H1 (cell line): ENCODE measurements around the gene NME4. TPM values are rescaled to one million over a fixed set of nuclear protein-coding genes. Genes with fewer than 3 reads are reported as not detected.
"Not testable (repeated sequence)": the region's sequence is repeated elsewhere in the genome, so short reads cannot be mapped to it uniquely, and the experiment has no call there.

Experiments used
- CTCF ChIA-PET: fragments of 300-600 bp; sonication (Branson Sonifier 250); formaldehyde crosslinking; loops from one replicate; lab custom pipeline; 2021; ENCODE audit not compliant: partially characterized antibody; lab: Charles Lee
- POLR2A ChIA-PET: fragments of 300-600 bp; sonication (Branson Sonifier 250); formaldehyde crosslinking; loops from one replicate; lab custom pipeline; 2021; ENCODE audit warnings: inconsistent platforms; ENCODE audit not compliant: partially characterized antibody; lab: Charles Lee
- DNase-seq, 2 experiments: peaks; one replicate each; pipeline versions ENCODE4 v3.0.0 to v3.0.0-alpha.2; 2010 to 2022; ENCODE audit warnings: low spot score in 2 of 2, low read depth in 1 of 2, mixed read lengths in 1 of 2
- FAIRE-seq: peaks from 2 replicates; lab custom pipeline; 2011; peaks lifted over from hg19 to GRCh38; lab: Jason Lieb, UNC
- H2AFZ ChIP-seq: 2 replicates; pipeline ENCODE4 v1.8.1; 2012; ENCODE audit warnings: low read length, inconsistent platforms
- H2AK5ac ChIP-seq: 2 replicates; pipeline ENCODE4 v1.6.1; 2013; ENCODE audit warnings: low read depth, low read length
- H2BK120ac ChIP-seq: replicated peaks from 2 replicates; pipeline ENCODE3; 2013; ENCODE audit warnings: low read depth, low read length, inconsistent platforms
- H2BK12ac ChIP-seq: 2 replicates; pipeline ENCODE4 v1.6.1; 2013; ENCODE audit warnings: low read depth, low read length
- H2BK15ac ChIP-seq: 2 replicates; pipeline ENCODE4 v1.6.1; 2013; ENCODE audit warnings: low read length
- H2BK20ac ChIP-seq: 2 replicates; pipeline ENCODE4 v1.6.1; 2013; ENCODE audit warnings: low read length
- H2BK5ac ChIP-seq: 2 replicates; pipeline ENCODE4 v1.6.1; 2013; ENCODE audit warnings: low read depth, low read length
- H3K14ac ChIP-seq: 2 replicates; pipeline ENCODE4 v1.6.1; 2013; ENCODE audit warnings: inconsistent platforms; ENCODE audit not compliant: insufficient read length
- H3K18ac ChIP-seq: 2 replicates; pipeline ENCODE4 v1.6.1; 2013; ENCODE audit warnings: low read length; ENCODE audit errors: extremely low read depth
- H3K23ac ChIP-seq: 2 replicates; pipeline ENCODE4 v1.6.1; 2013; ENCODE audit warnings: inconsistent platforms; ENCODE audit not compliant: insufficient read length
- H3K23me2 ChIP-seq: 2 replicates; pipeline ENCODE4 v1.6.1; 2013; ENCODE audit warnings: low read depth, low read length
- H3K27ac ChIP-seq: 2 replicates; pipeline ENCODE4 v1.6.1; 2011; ENCODE audit warnings: low read depth, low read length, inconsistent platforms
- H3K27me3 ChIP-seq, 4 experiments: replicated peaks in 1 of 4; 1 replicate in 1 of 4; 2 replicates in 3 of 4; pipeline versions ENCODE4 v1.6.1 to v1.8.1; 2011 to 2013; ENCODE audit warnings: low read length in 3 of 4, mild to moderate bottlenecking in 3 of 4, inconsistent platforms in 2 of 4, mixed read lengths in 2 of 4, moderate library complexity in 1 of 4; ENCODE audit not compliant: control insufficient read depth in 3 of 4, insufficient read depth in 3 of 4; ENCODE audit errors: extremely low read depth in 1 of 4
- H3K36me3 ChIP-seq, 4 experiments: 2 replicates each; pipeline versions ENCODE4 v1.6.1 to v1.8.1; 2011 to 2013; ENCODE audit warnings: mild to moderate bottlenecking in 4 of 4, low read length in 3 of 4, moderate library complexity in 2 of 4, control low read depth in 1 of 4, inconsistent platforms in 1 of 4; ENCODE audit not compliant: insufficient read depth in 4 of 4, control insufficient read depth in 2 of 4
- H3K4ac ChIP-seq: replicated peaks from 2 replicates; pipeline ENCODE3; 2013; ENCODE audit warnings: low read length, low read depth, mixed read lengths, inconsistent platforms; ENCODE audit not compliant: insufficient read length
- H3K4me1 ChIP-seq, 4 experiments: replicated peaks in 1 of 4; 1 replicate in 1 of 4; 2 replicates in 3 of 4; pipeline versions ENCODE4 v1.6.1 to v1.8.1; 2011 to 2013; ENCODE audit warnings: low read length in 3 of 4, inconsistent platforms in 2 of 4, mixed read lengths in 1 of 4; ENCODE audit not compliant: insufficient read depth in 4 of 4, control insufficient read depth in 3 of 4
- H3K4me2 ChIP-seq, 2 experiments: 2 replicates each; pipeline versions ENCODE4 v1.6.1 to v1.8.1; 2011 to 2013; ENCODE audit warnings: low read depth in 2 of 2, low read length in 2 of 2, control low read depth in 1 of 2, inconsistent platforms in 1 of 2, mild to moderate bottlenecking in 1 of 2; ENCODE audit not compliant: insufficient read depth in 1 of 2
- H3K4me3 ChIP-seq, 4 experiments: fragments of 200-600, 300-600 bp in 1 of 4; sonication (generic), shearing (Covaris generic), sonication (Bioruptor Twin) in 1 of 4; 2 replicates each; pipeline versions ENCODE4 v1.5.1 to v1.8.1; 2011 to 2016; ENCODE audit warnings: low read length in 4 of 4, low read depth in 3 of 4, control low read depth in 2 of 4, inconsistent platforms in 2 of 4, mild to moderate bottlenecking in 2 of 4, mixed read lengths in 1 of 4, moderate library complexity in 1 of 4; ENCODE audit not compliant: insufficient read depth in 2 of 4; ENCODE audit errors: extremely low read depth in 1 of 4
- H3K56ac ChIP-seq: replicated peaks from 2 replicates; pipeline ENCODE3; 2013; ENCODE audit warnings: low read depth, mild to moderate bottlenecking, mixed read lengths, low read length, inconsistent platforms; ENCODE audit not compliant: insufficient read length
- H3K79me1 ChIP-seq: 2 replicates; pipeline ENCODE4 v1.6.1; 2013; ENCODE audit warnings: low read depth, low read length, control low read depth
- H3K79me2 ChIP-seq, 2 experiments: 2 replicates each; pipeline versions ENCODE4 v1.6.1 to v1.8.1; 2012 to 2013; ENCODE audit warnings: low read length in 2 of 2, mild to moderate bottlenecking in 2 of 2, inconsistent platforms in 1 of 2; ENCODE audit not compliant: insufficient read depth in 2 of 2, control insufficient read depth in 1 of 2
- H3K9ac ChIP-seq, 4 experiments: replicated peaks in 1 of 4; 1 replicate in 1 of 4; 2 replicates in 3 of 4; pipeline versions ENCODE4 v1.6.1 to v1.8.1; 2011 to 2013; ENCODE audit warnings: low read depth in 3 of 4, low read length in 3 of 4, control low read depth in 2 of 4, mild to moderate bottlenecking in 2 of 4, moderate library complexity in 2 of 4, inconsistent platforms in 1 of 4; ENCODE audit errors: extremely low read depth in 1 of 4
- H3K9me3 ChIP-seq, 2 experiments: 2 replicates each; pipeline versions ENCODE4 v1.6.1 to v1.8.1; 2012 to 2013; ENCODE audit warnings: mild to moderate bottlenecking in 2 of 2, moderate library complexity in 2 of 2, control low read depth in 1 of 2, inconsistent platforms in 1 of 2, low read depth in 1 of 2, low read length in 1 of 2, mixed read lengths in 1 of 2; ENCODE audit not compliant: insufficient read depth in 2 of 2
- H4K20me1 ChIP-seq, 2 experiments: replicated peaks in 1 of 2; 2 replicates each; pipeline versions ENCODE3 to v1.8.1; 2011 to 2013; ENCODE audit warnings: inconsistent platforms in 2 of 2, low read length in 2 of 2, mild to moderate bottlenecking in 1 of 2; ENCODE audit not compliant: insufficient read depth in 2 of 2, control insufficient read depth in 1 of 2
- H4K5ac ChIP-seq: 2 replicates; pipeline ENCODE4 v1.6.1; 2013; ENCODE audit warnings: low read length, low read depth, mixed read lengths, inconsistent platforms; ENCODE audit not compliant: insufficient read length
- H4K8ac ChIP-seq: 2 replicates; pipeline ENCODE4 v1.8.0; 2013; ENCODE audit warnings: mild to moderate bottlenecking, moderate library complexity, low read length, inconsistent platforms; ENCODE audit not compliant: insufficient read depth; ENCODE audit errors: extremely low read depth
- H4K91ac ChIP-seq: replicated peaks from 2 replicates; pipeline ENCODE3; 2013; ENCODE audit warnings: low read length, mixed read lengths, inconsistent platforms; ENCODE audit not compliant: insufficient read length
- MAX ChIP-seq: IDR thresholded peaks from 2 replicates; pipeline ENCODE4 v1.6.1; 2012; ENCODE audit warnings: inconsistent platforms
- POU5F1 ChIP-seq: IDR thresholded peaks from 2 replicates; pipeline ENCODE4 v1.6.1; 2011; ENCODE audit warnings: low read depth, mild to moderate bottlenecking, low read length, moderate library complexity
- WGBS, 2 experiments: shearing (Covaris generic) in 1 of 2; methylation state at CpG; one replicate each; pipeline versions ENCODE4 v1.1.6 to v1.1.7; 2013 to 2015; ENCODE audit warnings: low lambda C conversion rate in 2 of 2, mixed read lengths in 2 of 2, inconsistent platforms in 1 of 2, low coverage in 1 of 2, missing lambda C conversion rate in 1 of 2; ENCODE audit not compliant: insufficient replicate concordance in 2 of 2, insufficient coverage in 1 of 2, insufficient read length in 1 of 2; ENCODE audit errors: extremely low coverage in 1 of 2, missing lambda C conversion rate in 1 of 2; 5-methylcytosine and 5-hydroxymethylcytosine counted together
- polyA plus RNA-seq, 7 experiments: library from polyadenylated mRNA; depleted of rRNA in 3 of 7; stranded (reverse) in 5 of 7; unstranded in 2 of 7; fragments of >200 nt in 5 of 7; fragments of 200-250 nt in 2 of 7; gene quantifications; 1 replicate in 5 of 7; 2 replicates in 1 of 7; 4 replicates in 1 of 7; pipeline versions ENCODE4 v1.2.1 to v1.2.3, GENCODE V29; 2011 to 2013; ENCODE audit warnings: missing spikeins in 2 of 7, mixed read lengths in 2 of 7
- total RNA-seq: library from RNA; stranded (reverse); fragmentation: NEBNext Ultra II Directional; extraction: Animal tissue kit (Norgen Biotek cat#: 25700); gene quantifications from 2 replicates; pipeline ENCODE4 v1.2.1, GENCODE V29; 2021

Gene NME4
- total and polyA plus RNA-seq, 2 of the 8 experiments (the other 6 are each of a cell fraction or from before 2014, with no cell fraction given): 408 to 863 TPM

DNA sequence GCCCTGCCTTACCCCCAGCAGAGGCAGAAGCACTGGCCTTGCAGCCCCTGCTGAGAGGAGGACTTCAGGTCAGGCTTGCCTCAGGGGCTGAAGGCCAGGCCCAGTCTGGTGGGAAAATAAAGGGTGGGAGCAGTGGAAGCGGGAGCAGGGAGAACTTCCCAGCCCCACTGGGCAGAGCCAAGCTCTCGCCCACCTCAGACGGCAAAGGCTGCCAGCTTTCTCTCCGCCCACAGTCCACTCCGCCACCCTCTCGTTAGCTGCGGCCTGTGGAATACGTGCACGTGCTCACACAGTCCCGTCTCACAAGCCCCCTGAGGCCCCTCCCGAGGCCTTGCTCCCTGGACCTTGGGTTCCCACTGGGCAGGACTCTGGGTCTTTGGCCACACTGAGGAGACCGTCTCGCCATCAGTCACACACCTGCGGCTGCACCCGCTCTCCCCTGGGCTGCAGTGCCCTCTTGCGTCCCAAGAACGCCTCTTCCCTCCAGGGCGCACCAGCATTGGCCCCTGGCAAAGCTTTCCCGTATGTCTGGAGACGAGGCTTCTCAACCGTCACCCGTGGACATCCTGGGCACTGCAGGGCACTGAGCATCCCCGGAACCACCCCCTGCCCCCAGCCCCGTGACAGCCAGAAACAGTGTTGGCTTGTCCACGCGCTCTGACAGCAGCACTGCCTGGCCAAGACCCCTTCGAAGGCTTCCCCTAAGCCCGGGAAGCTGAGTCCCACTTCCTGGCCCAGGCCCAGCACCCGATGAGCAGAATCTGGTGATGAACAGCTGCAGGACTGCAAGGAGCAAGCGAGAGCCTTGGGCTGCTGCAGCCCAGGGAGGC is 34.9 kb upstream of the NME4 start (continued):
- TF ChIP-seq MAX: peak; percentile 43; the same call in 1 of the 2 replicates
- TF ChIP-seq POU5F1: no peak

- not testable (repeated sequence) for H2AK5ac ChIP-seq, H2AFZ ChIP-seq, H3K9ac ChIP-seq, H2BK15ac ChIP-seq, H3K27me3 ChIP-seq, H2BK5ac ChIP-seq, H4K20me1 ChIP-seq, H3K18ac ChIP-seq, H2BK120ac ChIP-seq, H3K14ac ChIP-seq, H2BK20ac ChIP-seq, H3K4me2 ChIP-seq, H3K4ac ChIP-seq, H2BK12ac ChIP-seq, H3K23ac ChIP-seq, DNase-seq, FAIRE-seq, H3K23me2 ChIP-seq, H3K4me3 ChIP-seq, H3K36me3 ChIP-seq, H3K27ac ChIP-seq, H3K56ac ChIP-seq, H4K5ac ChIP-seq, H3K9me3 ChIP-seq, H3K4me1 ChIP-seq, H3K79me2 ChIP-seq, H4K91ac ChIP-seq, H3K79me1 ChIP-seq
- WGBS, 2 experiments: 100% methylated on average over 6 of the region's 24 CpGs; no CpG with 5 or more reads in 1 of the 2 experiments
- H4K8ac ChIP-seq: 0 out of 2 replicates have a peak overlapping the region, but pooled peaks have one; percentile 35
- ChIA-PET CTCF (interaction anchor here (0.7 to 2.7 kb wide), 32 partner anchors 8 to 297 kb away, joined by 3 to 15 read pairs (median 4); partner anchors contain the start of genes ARHGDIG, HBQ1 and MRPL28), POLR2A (interaction anchor here (0.7 to 2.4 kb wide), 10 partner anchors 8 to 253 kb away, joined by 3 to 7 read pairs (median 4); partner anchors contain the start of genes AXIN1, HBQ1, LUC7L and MRPL28)
Measured at GRCh38 chr16:362702-362999, 34.3 kb upstream of the NME4 start.
